HepG2 (cell line): ENCODE measurements around the gene PDYN.

Experiments
- DPF2 ChIP-seq: sonication (generic); formaldehyde crosslinking; IDR thresholded peaks from 2 replicates; pipeline ENCODE4 v1.4.0; 2020; ENCODE audit warnings: mild to moderate bottlenecking, low read depth, missing genetic modification reagents, borderline replicate concordance
- GZF1 ChIP-seq: sonication (generic); formaldehyde crosslinking; IDR thresholded peaks from 2 replicates; pipeline ENCODE4 v1.5.1; 2020; ENCODE audit warnings: mild to moderate bottlenecking, missing genetic modification reagents
- JUND ChIP-seq: sonication (generic); formaldehyde crosslinking; IDR thresholded peaks from 2 replicates; pipeline ENCODE4 v1.8.0; 2022; ENCODE audit warnings: mild to moderate bottlenecking, missing genetic modification reagents
- POLR2A ChIP-seq, 2 experiments: IDR thresholded peaks; 2 replicates each; pipeline ENCODE4 v1.6.1; 2011; ENCODE audit warnings: low read depth in 2 of 2, low read length in 2 of 2, mild to moderate bottlenecking in 1 of 2, moderate library complexity in 1 of 2; ENCODE audit not compliant: insufficient read depth in 1 of 2
- TAF1 ChIP-seq: sonication (generic); formaldehyde crosslinking; IDR thresholded peaks from 2 replicates; pipeline ENCODE4 v1.4.0; 2020; ENCODE audit warnings: missing genetic modification reagents
- ZFP41 ChIP-seq: sonication (generic); formaldehyde crosslinking; IDR thresholded peaks from 2 replicates; pipeline ENCODE4 v1.4.0; 2020; ENCODE audit warnings: mild to moderate bottlenecking, missing genetic modification reagents, borderline replicate concordance
- ZGPAT ChIP-seq: IDR thresholded peaks from 2 replicates; pipeline ENCODE4 v1.6.1; 2016; ENCODE audit warnings: mild to moderate bottlenecking

DNA sequence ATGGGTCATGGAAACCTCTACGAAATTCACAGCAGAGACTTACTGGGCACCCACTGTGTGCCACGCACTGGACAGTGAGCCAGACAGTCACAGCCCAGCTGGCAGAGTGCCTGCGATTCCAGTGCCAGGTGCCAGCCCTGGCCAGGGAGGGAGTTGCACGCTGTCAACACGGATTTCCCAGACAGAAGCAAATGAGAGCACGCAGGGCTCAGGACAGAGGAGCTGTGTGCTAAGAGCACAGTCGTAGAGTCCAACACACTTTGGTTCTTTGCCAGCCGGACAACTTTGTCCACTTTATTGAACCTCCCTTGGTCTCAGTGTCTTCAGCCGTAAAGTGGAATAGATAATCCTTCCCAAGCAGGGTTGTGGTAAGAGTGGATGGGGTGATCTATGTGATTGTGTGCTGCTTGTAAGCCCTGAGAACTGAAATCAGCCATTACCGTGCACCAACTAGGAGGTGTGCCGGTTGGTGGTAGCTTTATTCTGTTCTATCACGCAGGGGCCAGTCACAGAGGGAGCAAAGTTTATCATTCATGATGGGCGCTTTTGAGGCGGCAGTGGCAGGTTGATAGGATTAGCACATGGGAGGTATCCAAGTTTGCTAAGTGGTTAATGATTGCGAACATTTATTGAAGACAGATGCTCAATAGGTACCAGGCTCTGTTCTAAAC lies 58.0 kb downstream of the PDYN start:
- no peak for TF ChIP-seq TAF1
- TF ChIP-seq JUND (CRISPR knock-in tag) = no peak
- TF ChIP-seq POLR2A (IDR thresholded peaks at IDR 0.05; ENCODE audit: insufficient read depth in 1 of 2, low read depth in 2 of 2, low read length in 2 of 2) = no peak
- TF ChIP-seq ZGPAT (CRISPR knock-in tag) = no peak
- TF ChIP-seq GZF1 = no peak
- TF ChIP-seq ZFP41 (CRISPR knock-in tag) = no peak
- TF ChIP-seq DPF2 (CRISPR knock-in tag) = no peak
